Testis (tissue), 2 donors: Measurements from ENCODE around the gene SEPTIN2.

Source experiments
- POLR2A ChIP-seq: fragments of 450-650 bp; IDR thresholded peaks from one replicate; pipeline ENCODE4 v1.6.1; 2017; ENCODE audit warnings: antibody characterized with exemption, mild to moderate bottlenecking, moderate library complexity
- TF ChIP-seq, protein P1 (sequence below), 3 experiments: fragments of 450-650 bp in 2 of 3; fragments of 200-600 bp in 1 of 3; sonication (generic) in 1 of 3; IDR thresholded peaks; one replicate each; pipeline ENCODE4 v1.5.1; 2016 to 2019; ENCODE audit warnings: antibody characterized with exemption in 3 of 3, mild to moderate bottlenecking in 2 of 3, moderate library complexity in 1 of 3

GRCh38 chr2:241270531-241270930 lies 45.2 kb upstream of the SEPTIN2 start:
- TF ChIP-seq, protein P1, sequence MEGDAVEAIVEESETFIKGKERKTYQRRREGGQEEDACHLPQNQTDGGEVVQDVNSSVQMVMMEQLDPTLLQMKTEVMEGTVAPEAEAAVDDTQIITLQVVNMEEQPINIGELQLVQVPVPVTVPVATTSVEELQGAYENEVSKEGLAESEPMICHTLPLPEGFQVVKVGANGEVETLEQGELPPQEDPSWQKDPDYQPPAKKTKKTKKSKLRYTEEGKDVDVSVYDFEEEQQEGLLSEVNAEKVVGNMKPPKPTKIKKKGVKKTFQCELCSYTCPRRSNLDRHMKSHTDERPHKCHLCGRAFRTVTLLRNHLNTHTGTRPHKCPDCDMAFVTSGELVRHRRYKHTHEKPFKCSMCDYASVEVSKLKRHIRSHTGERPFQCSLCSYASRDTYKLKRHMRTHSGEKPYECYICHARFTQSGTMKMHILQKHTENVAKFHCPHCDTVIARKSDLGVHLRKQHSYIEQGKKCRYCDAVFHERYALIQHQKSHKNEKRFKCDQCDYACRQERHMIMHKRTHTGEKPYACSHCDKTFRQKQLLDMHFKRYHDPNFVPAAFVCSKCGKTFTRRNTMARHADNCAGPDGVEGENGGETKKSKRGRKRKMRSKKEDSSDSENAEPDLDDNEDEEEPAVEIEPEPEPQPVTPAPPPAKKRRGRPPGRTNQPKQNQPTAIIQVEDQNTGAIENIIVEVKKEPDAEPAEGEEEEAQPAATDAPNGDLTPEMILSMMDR (IDR thresholded peaks at IDR 0.05), result no peak
- TF ChIP-seq POLR2A, result no peak
